Spleen (tissue), 7 donors: ENCODE measurements around the gene STN1.

Source experiments
- POLR2A ChIP-seq, 3 donors: fragments of 450-650 bp; IDR thresholded peaks; one replicate each; pipeline ENCODE4 v1.5.1; 2017; ENCODE audit warnings: antibody characterized with exemption in 3 of 3, mild to moderate bottlenecking in 1 of 3
- POLR2AphosphoS5 ChIP-seq, 3 donors: sonication (generic); formaldehyde crosslinking; IDR thresholded peaks; one replicate each; pipeline ENCODE4 v1.5.1; 2017; ENCODE audit warnings: antibody characterized with exemption in 3 of 3
- TF ChIP-seq, protein P1 (sequence below), 11 experiments: fragments of 200-600 bp in 7 of 11; fragments of 450-650 bp in 4 of 11; sonication (generic) in 4 of 11; IDR thresholded peaks in 8 of 11; conservative IDR thresholded peaks in 3 of 11; 1 replicate in 7 of 11; 2 replicates in 4 of 11; pipeline versions ENCODE4 v1.4.0 to v1.8.0; 2016 to 2021; ENCODE audit warnings: antibody characterized with exemption in 11 of 11, inconsistent platforms in 4 of 11, mild to moderate bottlenecking in 1 of 11
- donor health status: DM: no; HTN: no; CAD: no; lungs with moderate emphysema.
- donor health status: DM: no; HTN: no; CAD: no.
- donor health status: DM: no; HTN: no; CAD: no.

DNA sequence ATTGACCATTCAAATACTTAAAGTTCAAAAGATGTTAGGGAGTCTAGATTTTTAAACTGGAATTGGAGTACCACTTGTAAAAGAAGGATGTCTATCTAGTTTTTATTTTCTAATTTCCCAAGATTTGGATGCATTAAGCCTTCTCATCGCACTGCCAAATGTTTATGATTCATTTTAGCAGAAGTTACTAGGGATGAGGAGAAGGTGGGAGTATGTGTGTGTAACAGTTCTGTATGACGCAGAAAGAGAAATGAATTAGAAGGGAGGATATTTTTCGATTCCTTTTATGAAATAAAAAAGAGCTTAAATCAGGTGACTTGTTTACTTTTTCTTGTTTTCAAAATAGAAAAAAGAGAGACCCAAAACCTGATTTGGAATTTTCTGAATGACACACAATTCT, 42.1 kb upstream of the STN1 start:
- TF ChIP-seq, protein P1, sequence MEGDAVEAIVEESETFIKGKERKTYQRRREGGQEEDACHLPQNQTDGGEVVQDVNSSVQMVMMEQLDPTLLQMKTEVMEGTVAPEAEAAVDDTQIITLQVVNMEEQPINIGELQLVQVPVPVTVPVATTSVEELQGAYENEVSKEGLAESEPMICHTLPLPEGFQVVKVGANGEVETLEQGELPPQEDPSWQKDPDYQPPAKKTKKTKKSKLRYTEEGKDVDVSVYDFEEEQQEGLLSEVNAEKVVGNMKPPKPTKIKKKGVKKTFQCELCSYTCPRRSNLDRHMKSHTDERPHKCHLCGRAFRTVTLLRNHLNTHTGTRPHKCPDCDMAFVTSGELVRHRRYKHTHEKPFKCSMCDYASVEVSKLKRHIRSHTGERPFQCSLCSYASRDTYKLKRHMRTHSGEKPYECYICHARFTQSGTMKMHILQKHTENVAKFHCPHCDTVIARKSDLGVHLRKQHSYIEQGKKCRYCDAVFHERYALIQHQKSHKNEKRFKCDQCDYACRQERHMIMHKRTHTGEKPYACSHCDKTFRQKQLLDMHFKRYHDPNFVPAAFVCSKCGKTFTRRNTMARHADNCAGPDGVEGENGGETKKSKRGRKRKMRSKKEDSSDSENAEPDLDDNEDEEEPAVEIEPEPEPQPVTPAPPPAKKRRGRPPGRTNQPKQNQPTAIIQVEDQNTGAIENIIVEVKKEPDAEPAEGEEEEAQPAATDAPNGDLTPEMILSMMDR (IDR thresholded peaks at IDR 0.05 in 8 of 11, conservative IDR thresholded peaks at IDR 0.05 in 3 of 11) = no peak
- no peak for TF ChIP-seq POLR2A (IDR thresholded peaks at IDR 0.05)
- no peak for TF ChIP-seq POLR2AphosphoS5 (IDR thresholded peaks at IDR 0.05)
